Measurements from ENCODE around the gene L3MBTL4. TPM values are rescaled to one million over a fixed set of nuclear protein-coding genes. Genes with fewer than 3 reads are reported as not detected.

The L3MBTL4 gene
- total RNA-seq, 4 donors from 2014 or later: 3.6 to 9.0 (median 5.0) TPM

- TF ChIP-seq POLR2A (IDR thresholded peaks at IDR 0.05): no peak
- TF ChIP-seq CTCF (IDR thresholded peaks at IDR 0.05): no peak
- H3K4me3 ChIP-seq: no peak overlapping the region
- DNase-seq: no peak
- no peak overlapping the region for H3K27ac ChIP-seq
- no peaks in the 10 kb centered on the region for H3K36me3 ChIP-seq
- H3K27me3 ChIP-seq: no peaks in the 10 kb centered on the region
- no peaks in the 10 kb centered on the region for H3K9me3 ChIP-seq
- H3K4me1 ChIP-seq: no peaks in the 10 kb centered on the region
- 55 to 68% methylated on average over 3 of the region's 3 CpGs for WGBS, 2 donors
- intact Hi-C loops (cut with DNase I): no loop called here
Observed at GRCh38 chr18:6004119-6004518, 410.6 kb downstream of the L3MBTL4 start.

GRCh38 chr18:6001867-6002266 lies 412.8 kb downstream of the L3MBTL4 start:
- no peaks in the 10 kb centered on the region for H3K27me3 ChIP-seq
- H3K9me3 ChIP-seq: no peaks in the 10 kb centered on the region
- 44 to 54% methylated on average over 2 of the region's 2 CpGs for WGBS, 2 donors
- no peaks in the 10 kb centered on the region for H3K4me1 ChIP-seq
- intact Hi-C loops (cut with DNase I): no loop called here
- H3K36me3 ChIP-seq: no peaks in the 10 kb centered on the region
- DNase-seq: no peak
- H3K27ac ChIP-seq: no peak overlapping the region
- H3K4me3 ChIP-seq: no peak overlapping the region
- TF ChIP-seq CTCF (IDR thresholded peaks at IDR 0.05) (no peak), POLR2A (IDR thresholded peaks at IDR 0.05) (no peak)

- DNase-seq: no peak
- TF ChIP-seq CTCF (IDR thresholded peaks at IDR 0.05) (no peak), POLR2A (IDR thresholded peaks at IDR 0.05) (no peak)
- intact Hi-C loops (cut with DNase I): no loop called here
Observed at GRCh38 chr18:5998907-5999306, 415.8 kb downstream of the L3MBTL4 start.

GRCh38 chr18:5998166-5998881 lies 416.4 kb downstream of the L3MBTL4 start:
- no peak for DNase-seq
- no peaks in the 10 kb centered on the region for H3K4me1 ChIP-seq
- TF ChIP-seq CTCF (IDR thresholded peaks at IDR 0.05) (no peak), POLR2A (IDR thresholded peaks at IDR 0.05) (no peak)
- H3K9me3 ChIP-seq: no peaks in the 10 kb centered on the region
- intact Hi-C loops (cut with DNase I): no loop called here
- no peaks in the 10 kb centered on the region for H3K27me3 ChIP-seq
- H3K36me3 ChIP-seq: no peaks in the 10 kb centered on the region
- H3K27ac ChIP-seq: no peak overlapping the region
- WGBS, 2 donors: 69 to 84% methylated on average over 7 of the region's 7 CpGs
- H3K4me3 ChIP-seq: no peak overlapping the region

More at GRCh38 chr18:5998907-5999306, 415.8 kb downstream of the L3MBTL4 start:
- Histone ChIP-seq H3K4me3 (no peak overlapping the region), H3K27me3 (no peaks in the 10 kb centered on the region), H3K4me1 (no peaks in the 10 kb centered on the region), H3K27ac (no peak overlapping the region), H3K36me3 (no peaks in the 10 kb centered on the region), H3K9me3 (no peaks in the 10 kb centered on the region)

- Histone ChIP-seq H3K27ac (no peak overlapping the region), H3K9me3 (no peaks in the 10 kb centered on the region), H3K36me3 (no peaks in the 10 kb centered on the region), H3K4me1 (no peaks in the 10 kb centered on the region), H3K4me3 (no peak overlapping the region), H3K27me3 (no peaks in the 10 kb centered on the region)
- no peak for DNase-seq
- 44 to 90% methylated on average over 1 of the region's 1 CpG for WGBS, 2 donors
- intact Hi-C loops (cut with DNase I): no loop called here
- TF ChIP-seq CTCF (IDR thresholded peaks at IDR 0.05): no peak
- TF ChIP-seq POLR2A (IDR thresholded peaks at IDR 0.05): no peak
Observed at GRCh38 chr18:5997361-5997760, 417.4 kb downstream of the L3MBTL4 start.

Measured in esophagus squamous epithelium (tissue), 5 donors.